Spleen (tissue), 7 donors: ENCODE measurements around the gene HOXC5.

Experiments
- CTCF ChIP-seq, 11 experiments: fragments of 200-600 bp in 7 of 11; fragments of 450-650 bp in 4 of 11; sonication (generic) in 4 of 11; IDR thresholded peaks in 8 of 11; conservative IDR thresholded peaks in 3 of 11; 1 replicate in 7 of 11; 2 replicates in 4 of 11; pipeline versions ENCODE4 v1.4.0 to v1.8.0; 2016 to 2021; ENCODE audit warnings: antibody characterized with exemption in 11 of 11, inconsistent platforms in 4 of 11, mild to moderate bottlenecking in 1 of 11
- POLR2A ChIP-seq, 3 donors: fragments of 450-650 bp; IDR thresholded peaks; one replicate each; pipeline ENCODE4 v1.5.1; 2017; ENCODE audit warnings: antibody characterized with exemption in 3 of 3, mild to moderate bottlenecking in 1 of 3
- POLR2AphosphoS5 ChIP-seq, 3 donors: sonication (generic); formaldehyde crosslinking; IDR thresholded peaks; one replicate each; pipeline ENCODE4 v1.5.1; 2017; ENCODE audit warnings: antibody characterized with exemption in 3 of 3
- donor health status: DM: no; HTN: no; CAD: no; lungs with moderate emphysema.
- donor health status: DM: no; HTN: no; CAD: no.
- donor health status: DM: no; HTN: no; CAD: no.

GRCh38 chr12:54033980-54034784 lies 1.3 kb downstream of the HOXC5 start:
- TF ChIP-seq POLR2A (IDR thresholded peaks at IDR 0.05) (no peak), CTCF (IDR thresholded peaks at IDR 0.05 in 8 of 11, conservative IDR thresholded peaks at IDR 0.05 in 3 of 11) (no peak), POLR2AphosphoS5 (IDR thresholded peaks at IDR 0.05) (no peak)
